Measurements from ENCODE around the gene SEMA6B.

SEMA6B gene

DNA sequence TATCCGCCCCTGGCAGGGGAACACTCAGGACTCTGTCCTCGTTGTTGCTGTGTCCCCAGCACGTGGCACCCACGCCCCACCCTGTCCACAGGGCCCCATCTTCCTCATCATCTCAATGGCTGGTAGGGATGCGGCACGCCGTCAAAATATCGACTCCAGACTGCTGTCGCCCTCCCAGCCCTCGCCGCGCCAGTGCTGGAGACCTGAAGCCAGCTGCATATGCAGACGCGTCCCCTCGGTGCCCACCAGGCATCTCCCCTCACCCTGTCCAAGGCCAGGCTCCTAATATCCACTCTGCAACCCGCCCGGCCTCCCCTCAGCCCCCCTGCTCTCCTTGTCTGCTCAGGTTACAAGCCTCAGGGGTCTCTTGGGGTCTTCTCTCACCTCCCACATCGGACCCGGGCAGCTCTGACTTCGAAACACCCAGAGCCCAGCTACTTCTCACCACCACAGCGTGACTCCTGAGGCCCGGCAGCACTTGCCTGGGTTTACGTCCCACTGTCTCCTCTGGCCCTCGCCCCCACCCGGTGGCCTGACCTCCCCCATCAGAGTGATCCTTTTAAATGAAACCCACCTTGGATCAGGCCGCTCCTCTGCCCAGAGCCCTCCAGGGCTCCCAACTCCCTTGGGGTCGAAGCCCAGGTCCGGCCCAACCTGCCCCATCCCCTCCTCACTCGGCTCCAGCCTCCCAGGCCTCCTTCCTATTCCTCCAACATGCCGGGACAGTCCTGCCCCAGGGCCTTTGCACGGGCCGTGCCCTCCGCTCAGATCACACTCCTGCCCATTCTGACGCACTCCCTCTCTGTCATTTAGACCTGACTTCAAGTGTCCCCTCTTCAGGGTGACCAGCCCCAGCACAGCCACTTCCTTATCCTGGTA, 53.7 kb downstream of the SEMA6B start:
- H3K36me3 ChIP-seq (ENCODE audit: insufficient read depth, low read depth, low read length) = peaks cover 27% of the 10 kb centered on the region
- no peak overlapping the region for H3K27ac ChIP-seq (ENCODE audit: low read length)
- H3K27me3 ChIP-seq (ENCODE audit: insufficient read depth, low read length) = peaks cover 23% of the 10 kb centered on the region; the same call in 1 of the 2 replicates
- no peak overlapping the region for H3K4me3 ChIP-seq (ENCODE audit: low read length)
- H3K9ac ChIP-seq (ENCODE audit: low read depth, low read length) = no peak overlapping the region
- no peaks in the 10 kb centered on the region for H3K4me1 ChIP-seq (ENCODE audit: insufficient read depth, low read length)
- H3K9me3 ChIP-seq (ENCODE audit: insufficient read depth, low read depth, low read length) = no peaks in the 10 kb centered on the region

DNA sequence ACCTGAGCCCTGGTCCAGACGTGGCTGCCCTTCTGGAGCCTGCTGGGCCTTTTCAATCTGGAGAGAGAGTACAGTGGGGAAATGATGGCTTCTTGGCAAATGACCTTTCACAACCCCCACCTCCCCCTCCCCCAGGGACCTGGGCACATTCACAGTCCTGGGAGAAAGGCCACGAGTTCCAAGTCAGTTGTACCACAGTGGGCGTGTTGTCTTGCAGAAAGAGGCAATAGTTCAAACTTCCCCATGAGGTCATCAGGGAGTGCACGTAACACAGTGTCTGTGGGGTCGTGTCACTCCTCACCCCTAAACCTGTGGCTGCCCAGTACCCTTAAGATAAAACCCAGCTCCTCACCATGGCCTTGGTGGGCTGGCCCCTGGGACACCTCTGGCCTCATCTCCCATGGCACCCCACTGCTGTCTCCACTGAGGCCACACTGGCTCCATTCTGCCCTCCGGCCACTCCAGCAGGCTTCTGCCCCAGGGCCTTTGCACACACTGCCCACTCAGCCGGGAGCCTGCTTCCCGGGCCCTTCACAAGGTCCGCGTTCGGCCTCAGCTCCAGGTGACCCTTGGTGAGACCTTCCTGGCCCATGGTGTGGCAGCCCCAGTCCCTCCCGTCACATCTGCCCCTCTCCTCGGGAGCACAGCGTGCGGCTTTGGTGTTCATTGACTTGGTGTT, 54.5 kb downstream of the SEMA6B start:
- H3K36me3 ChIP-seq (ENCODE audit: insufficient read depth, low read depth, low read length) = peaks cover 29% of the 10 kb centered on the region
- H3K27me3 ChIP-seq (ENCODE audit: insufficient read depth, low read length) = peaks cover 17% of the 10 kb centered on the region; the same call in 1 of the 2 replicates
- no peaks in the 10 kb centered on the region for H3K4me1 ChIP-seq (ENCODE audit: insufficient read depth, low read length)
- no peak overlapping the region for H3K27ac ChIP-seq (ENCODE audit: low read length)
- no peak overlapping the region for H3K4me3 ChIP-seq (ENCODE audit: low read length)
- H3K9ac ChIP-seq (ENCODE audit: low read depth, low read length) = no peak overlapping the region
- no peaks in the 10 kb centered on the region for H3K9me3 ChIP-seq (ENCODE audit: insufficient read depth, low read depth, low read length)

DNA sequence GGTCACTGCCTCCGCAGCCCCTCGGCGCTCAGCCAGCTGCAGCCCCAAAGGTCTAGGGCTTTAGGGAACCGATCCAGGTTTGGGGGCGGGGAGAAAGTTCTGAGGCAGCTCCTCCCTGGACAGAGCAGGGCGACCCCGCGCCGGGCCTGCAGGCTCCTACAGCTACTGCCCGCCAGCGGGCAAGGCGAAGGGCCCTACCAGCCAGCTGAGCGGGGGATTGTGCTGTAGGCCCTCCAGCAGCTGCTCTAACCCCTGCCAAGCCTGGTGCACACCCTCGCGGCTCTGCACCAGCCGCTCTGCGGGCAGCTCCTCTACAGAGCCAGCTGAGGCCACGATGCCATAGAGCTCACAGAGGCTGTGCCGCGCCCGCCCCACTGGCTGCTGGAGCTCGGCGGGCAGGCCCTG, 55.2 kb downstream of the SEMA6B start:
- peaks cover 17% of the 10 kb centered on the region; the same call in 1 of the 2 replicates for H3K27me3 ChIP-seq (ENCODE audit: insufficient read depth, low read length)
- no peak overlapping the region for H3K9ac ChIP-seq (ENCODE audit: low read depth, low read length)
- no peaks in the 10 kb centered on the region for H3K4me1 ChIP-seq (ENCODE audit: insufficient read depth, low read length)
- no peak overlapping the region for H3K27ac ChIP-seq (ENCODE audit: low read length)
- H3K9me3 ChIP-seq (ENCODE audit: insufficient read depth, low read depth, low read length) = no peaks in the 10 kb centered on the region
- H3K36me3 ChIP-seq (ENCODE audit: insufficient read depth, low read depth, low read length) = peaks cover 29% of the 10 kb centered on the region
- H3K4me3 ChIP-seq (ENCODE audit: low read length) = no peak overlapping the region

DNA sequence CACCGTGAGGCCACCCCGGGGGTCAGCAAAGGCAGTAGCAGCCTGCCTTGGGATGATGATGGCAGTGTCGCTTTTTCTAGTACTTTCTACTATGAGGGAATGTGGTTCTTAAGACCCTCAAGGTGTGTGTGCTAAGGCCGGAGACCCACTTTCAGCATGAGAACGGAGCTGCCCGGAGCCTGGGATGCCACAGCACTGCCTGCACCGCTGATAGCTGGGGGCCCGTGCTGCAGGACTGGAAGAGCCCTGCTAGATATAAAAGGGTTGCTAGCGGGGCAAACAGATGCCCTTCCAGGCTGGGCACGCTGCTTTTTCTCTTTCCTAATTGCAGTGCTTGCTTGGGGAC, 55.7 kb downstream of the SEMA6B start:
- H3K36me3 ChIP-seq (ENCODE audit: insufficient read depth, low read depth, low read length) = peaks cover 30% of the 10 kb centered on the region
- H3K9ac ChIP-seq (ENCODE audit: low read depth, low read length) = no peak overlapping the region
- H3K4me3 ChIP-seq (ENCODE audit: low read length) = no peak overlapping the region
- no peaks in the 10 kb centered on the region for H3K9me3 ChIP-seq (ENCODE audit: insufficient read depth, low read depth, low read length)
- H3K4me1 ChIP-seq (ENCODE audit: insufficient read depth, low read length) = no peaks in the 10 kb centered on the region
- H3K27ac ChIP-seq (ENCODE audit: low read length) = no peak overlapping the region
- peaks cover 17% of the 10 kb centered on the region; the same call in 1 of the 2 replicates for H3K27me3 ChIP-seq (ENCODE audit: insufficient read depth, low read length)

DNA sequence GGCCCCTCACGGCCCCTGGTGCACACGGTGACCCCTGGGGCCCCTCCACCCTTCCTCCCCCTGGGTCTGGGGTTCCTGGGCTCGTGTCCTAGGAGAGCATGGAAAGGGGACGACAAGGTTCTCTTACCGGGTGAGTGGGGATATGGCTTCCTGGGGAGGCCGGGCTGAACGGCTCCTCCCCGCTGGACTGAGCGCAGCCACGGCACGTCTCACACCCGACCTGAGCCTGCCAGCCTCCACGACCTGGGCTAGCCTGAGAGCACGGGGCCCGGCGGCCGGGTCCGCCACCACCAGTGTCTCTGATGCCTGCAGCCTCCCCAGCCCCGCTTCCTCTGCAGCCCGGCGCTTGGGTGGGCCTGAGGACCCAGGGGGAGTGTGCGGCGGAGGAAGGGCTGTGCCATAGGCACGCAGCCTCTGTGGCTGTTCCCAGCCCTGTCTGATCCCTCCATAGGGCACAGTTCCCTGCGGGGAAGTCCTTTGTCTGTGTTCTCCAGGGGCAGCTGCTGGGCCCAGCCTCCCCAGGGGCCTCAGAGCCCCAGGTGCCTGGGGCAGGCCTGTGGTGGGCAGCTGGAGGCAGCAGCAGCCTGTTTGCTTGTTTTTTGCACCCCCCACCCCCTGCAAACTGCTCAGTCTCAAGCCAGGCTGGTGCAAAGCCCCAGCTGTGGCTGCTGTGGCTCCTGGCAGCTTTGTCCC, 56.2 kb downstream of the SEMA6B start:
- H3K4me1 ChIP-seq (ENCODE audit: insufficient read depth, low read length) = no peaks in the 10 kb centered on the region
- H3K9ac ChIP-seq (ENCODE audit: low read depth, low read length) = no peak overlapping the region
- H3K27ac ChIP-seq (ENCODE audit: low read length) = no peak overlapping the region
- H3K27me3 ChIP-seq (ENCODE audit: insufficient read depth, low read length) = peaks cover 17% of the 10 kb centered on the region; the same call in 1 of the 2 replicates
- H3K36me3 ChIP-seq (ENCODE audit: insufficient read depth, low read depth, low read length) = peaks cover 35% of the 10 kb centered on the region
- H3K9me3 ChIP-seq (ENCODE audit: insufficient read depth, low read depth, low read length) = no peaks in the 10 kb centered on the region
- H3K4me3 ChIP-seq (ENCODE audit: low read length) = no peak overlapping the region

DNA sequence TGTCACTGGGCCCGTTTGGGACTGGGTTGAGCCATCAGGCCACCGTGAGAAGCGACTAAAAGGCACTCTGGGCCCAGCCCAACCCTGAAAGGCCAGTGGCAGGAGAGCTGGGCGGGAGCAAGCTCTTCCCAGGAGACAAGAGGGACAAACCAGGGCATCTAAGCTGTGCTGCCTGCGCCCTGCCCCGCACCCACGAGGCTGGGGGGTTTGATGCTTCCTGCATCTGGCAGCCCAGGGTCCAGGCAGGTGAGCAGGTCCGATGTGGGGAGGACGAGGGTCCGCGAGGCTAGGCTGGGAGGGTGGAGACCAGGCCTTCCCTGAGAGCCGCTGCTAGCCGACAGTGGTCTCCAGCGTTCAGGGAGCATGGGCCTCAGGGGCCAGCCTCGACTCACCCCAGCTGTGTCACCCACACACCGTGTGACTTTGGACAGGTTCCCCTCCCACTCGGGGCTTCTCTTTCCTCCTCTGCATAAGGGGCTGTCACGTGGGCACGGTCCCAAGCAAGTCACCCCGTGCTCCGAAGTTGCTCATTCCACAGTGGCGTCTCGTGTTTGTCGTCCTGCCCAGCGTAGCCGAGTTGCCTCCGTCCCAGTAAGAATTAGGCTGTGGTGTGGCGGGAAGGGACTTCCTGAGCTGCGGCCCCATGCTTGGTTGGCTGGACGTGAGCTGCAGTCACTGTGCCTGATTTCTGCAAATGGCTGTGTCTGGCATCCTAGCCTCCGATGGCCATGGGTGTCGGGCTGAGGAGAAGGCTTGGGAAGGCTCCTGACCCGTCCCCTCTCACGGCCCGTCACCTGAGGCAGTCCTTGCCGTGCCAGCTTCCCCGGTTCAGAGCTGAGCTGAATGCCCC, 57.0 kb downstream of the SEMA6B start:
- no peaks in the 10 kb centered on the region for H3K9me3 ChIP-seq (ENCODE audit: insufficient read depth, low read depth, low read length)
- peaks cover 11% of the 10 kb centered on the region; the same call in 1 of the 2 replicates for H3K27me3 ChIP-seq (ENCODE audit: insufficient read depth, low read length)
- no peaks in the 10 kb centered on the region for H3K4me1 ChIP-seq (ENCODE audit: insufficient read depth, low read length)
- no peak overlapping the region for H3K27ac ChIP-seq (ENCODE audit: low read length)
- no peak overlapping the region for H3K9ac ChIP-seq (ENCODE audit: low read depth, low read length)
- H3K4me3 ChIP-seq (ENCODE audit: low read length) = no peak overlapping the region
- H3K36me3 ChIP-seq (ENCODE audit: insufficient read depth, low read depth, low read length) = peaks cover 43% of the 10 kb centered on the region

DNA sequence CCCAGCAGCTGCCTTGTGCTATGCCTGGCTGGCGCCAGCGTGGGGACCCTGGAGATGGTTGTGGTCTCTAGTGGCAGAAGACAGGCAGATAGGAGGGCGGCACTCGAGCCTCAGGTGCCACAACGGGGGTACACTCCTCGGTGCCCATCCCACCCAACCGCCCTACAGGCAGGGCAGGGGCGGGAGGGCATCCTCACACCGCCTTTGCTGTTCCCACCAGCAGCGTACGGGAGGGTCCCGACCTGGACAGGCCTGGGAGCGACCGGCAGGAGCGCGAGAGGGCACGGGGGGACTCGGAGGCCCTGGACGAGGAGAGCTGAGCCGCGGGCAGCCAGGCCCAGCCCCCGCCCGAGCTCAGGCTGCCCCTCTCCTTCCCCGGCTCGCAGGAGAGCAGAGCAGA, 57.8 kb downstream of the SEMA6B start:
- Histone ChIP-seq H3K9ac (ENCODE audit: low read depth, low read length) (no peak overlapping the region), H3K27ac (ENCODE audit: low read length) (no peak overlapping the region), H3K9me3 (ENCODE audit: insufficient read depth, low read depth, low read length) (no peaks in the 10 kb centered on the region), H3K4me3 (ENCODE audit: low read length) (no peak overlapping the region), H3K36me3 (ENCODE audit: insufficient read depth, low read depth, low read length) (peaks cover 47% of the 10 kb centered on the region), H3K4me1 (ENCODE audit: insufficient read depth, low read length) (no peaks in the 10 kb centered on the region), H3K27me3 (ENCODE audit: insufficient read depth, low read length) (peaks cover 4% of the 10 kb centered on the region; the same call in 1 of the 2 replicates)

DNA sequence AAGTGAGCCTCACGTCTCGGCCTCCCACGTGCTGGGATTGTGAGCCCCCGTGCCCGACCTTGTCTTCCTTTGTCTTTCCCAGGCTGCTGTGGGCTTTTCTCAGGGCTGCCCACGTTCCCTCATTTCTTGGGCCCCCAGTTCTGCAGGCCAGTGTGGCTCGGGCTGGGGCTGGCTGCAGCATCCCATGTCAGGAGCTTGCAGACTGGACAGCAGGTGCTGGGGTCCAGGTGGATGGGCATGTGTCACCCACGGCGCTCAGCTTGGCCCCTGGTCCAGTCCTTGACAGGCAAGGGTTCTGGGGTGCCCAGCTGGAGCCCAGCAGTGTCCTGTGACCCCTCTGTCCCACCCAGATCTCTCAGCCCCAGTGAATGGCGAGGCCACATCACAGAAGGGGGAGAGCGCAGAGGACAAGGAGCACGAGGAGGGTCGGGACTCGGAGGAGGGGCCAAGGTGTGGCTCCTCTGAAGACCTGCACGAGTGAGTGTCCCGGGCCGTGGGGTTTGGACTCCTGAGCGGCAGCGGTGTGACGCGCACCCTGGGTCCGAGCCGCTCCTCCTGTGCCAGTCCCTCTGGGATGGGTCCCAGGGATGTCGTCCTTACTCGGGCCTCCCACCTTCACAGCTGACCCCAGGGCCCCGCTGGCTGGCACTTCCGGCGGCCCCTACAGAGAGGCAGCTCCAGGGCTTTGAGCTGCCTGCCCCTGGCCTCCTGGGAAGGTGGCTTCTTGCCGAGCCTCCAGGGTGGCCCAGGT, 58.5 kb downstream of the SEMA6B start:
- no peaks in the 10 kb centered on the region for H3K9me3 ChIP-seq (ENCODE audit: insufficient read depth, low read depth, low read length)
- H3K27me3 ChIP-seq (ENCODE audit: insufficient read depth, low read length) = no peaks in the 10 kb centered on the region
- H3K9ac ChIP-seq (ENCODE audit: low read depth, low read length) = no peak overlapping the region
- H3K36me3 ChIP-seq (ENCODE audit: insufficient read depth, low read depth, low read length) = peaks cover 54% of the 10 kb centered on the region
- H3K27ac ChIP-seq (ENCODE audit: low read length) = no peak overlapping the region
- H3K4me3 ChIP-seq (ENCODE audit: low read length) = no peak overlapping the region
- no peaks in the 10 kb centered on the region for H3K4me1 ChIP-seq (ENCODE audit: insufficient read depth, low read length)

DNA sequence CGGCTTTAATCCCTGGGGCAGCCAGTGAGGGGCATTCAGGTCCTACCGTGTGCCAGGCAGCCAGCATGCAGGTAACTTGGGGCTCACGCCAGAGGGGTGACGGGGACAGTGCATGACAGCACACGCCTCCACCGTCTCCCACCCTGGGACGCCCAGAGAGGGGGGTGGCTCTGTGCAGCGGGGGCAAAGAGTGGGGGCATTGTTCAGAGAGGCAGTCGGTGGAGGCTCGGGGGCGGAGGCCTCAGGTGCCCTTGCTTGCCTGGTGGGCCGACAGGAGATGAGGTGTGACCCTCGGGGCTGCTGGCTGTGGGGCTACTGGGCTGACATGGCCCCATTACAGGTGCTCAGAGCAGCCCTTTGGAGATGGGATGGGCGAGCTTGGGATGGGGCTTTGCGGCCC, 59.6 kb downstream of the SEMA6B start:
- Histone ChIP-seq H3K9me3 (ENCODE audit: insufficient read depth, low read depth, low read length) (no peaks in the 10 kb centered on the region), H3K9ac (ENCODE audit: low read depth, low read length) (no peak overlapping the region), H3K27ac (ENCODE audit: low read length) (no peak overlapping the region), H3K4me1 (ENCODE audit: insufficient read depth, low read length) (no peaks in the 10 kb centered on the region), H3K36me3 (ENCODE audit: insufficient read depth, low read depth, low read length) (peaks cover 57% of the 10 kb centered on the region), H3K4me3 (ENCODE audit: low read length) (no peak overlapping the region), H3K27me3 (ENCODE audit: insufficient read depth, low read length) (no peaks in the 10 kb centered on the region)

DNA sequence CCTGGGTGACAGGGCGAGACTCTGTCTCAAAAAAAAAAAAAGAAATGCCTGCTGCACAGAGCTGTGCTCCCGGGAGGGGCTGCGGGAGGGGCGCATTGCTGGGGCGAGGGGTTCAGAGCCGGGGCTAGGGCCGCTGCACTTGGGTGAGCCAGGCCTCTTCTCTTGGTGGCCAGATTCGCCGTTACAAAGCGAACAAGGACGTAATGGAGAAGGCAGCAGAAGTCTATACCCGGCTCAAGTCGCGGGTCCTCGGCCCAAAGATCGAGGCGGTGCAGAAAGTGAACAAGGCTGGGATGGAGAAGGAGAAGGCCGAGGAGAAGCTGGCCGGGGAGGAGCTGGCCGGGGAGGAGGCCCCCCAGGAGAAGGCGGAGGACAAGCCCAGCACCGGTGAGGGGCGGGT, 60.2 kb downstream of the SEMA6B start:
- Histone ChIP-seq H3K27me3 (ENCODE audit: insufficient read depth, low read length) (no peaks in the 10 kb centered on the region), H3K36me3 (ENCODE audit: insufficient read depth, low read depth, low read length) (peaks cover 59% of the 10 kb centered on the region)

More for the DNA sequence above, 60.2 kb downstream of the SEMA6B start:
- H3K9ac ChIP-seq (ENCODE audit: low read depth, low read length) = no peak overlapping the region
- H3K27ac ChIP-seq (ENCODE audit: low read length) = no peak overlapping the region
- no peaks in the 10 kb centered on the region for H3K9me3 ChIP-seq (ENCODE audit: insufficient read depth, low read depth, low read length)
- H3K4me1 ChIP-seq (ENCODE audit: insufficient read depth, low read length) = no peaks in the 10 kb centered on the region
- no peak overlapping the region for H3K4me3 ChIP-seq (ENCODE audit: low read length)

Measured in iPS-20b (cell line).